ENCODE results near the gene IL17RB.

DNA sequence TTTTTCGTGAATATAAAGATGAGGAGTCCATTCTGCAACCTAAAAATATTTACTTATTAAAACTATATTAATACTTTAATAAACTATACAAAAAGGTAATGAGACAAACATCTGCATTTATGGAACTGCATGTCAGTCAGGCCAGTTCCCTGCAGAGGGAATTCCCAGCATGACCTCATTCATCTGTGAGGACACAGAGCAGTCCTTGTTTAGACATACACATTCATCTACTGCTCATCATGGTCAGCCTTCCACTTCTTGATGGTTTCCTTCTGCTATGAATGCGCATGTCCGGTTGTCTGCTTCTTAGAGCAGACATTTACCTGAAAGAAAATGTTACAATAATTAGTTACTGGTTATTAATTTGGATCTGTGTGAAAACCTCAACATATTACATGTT lies 38.9 kb downstream of the IL17RB start:
- TF ChIP-seq, protein P1, sequence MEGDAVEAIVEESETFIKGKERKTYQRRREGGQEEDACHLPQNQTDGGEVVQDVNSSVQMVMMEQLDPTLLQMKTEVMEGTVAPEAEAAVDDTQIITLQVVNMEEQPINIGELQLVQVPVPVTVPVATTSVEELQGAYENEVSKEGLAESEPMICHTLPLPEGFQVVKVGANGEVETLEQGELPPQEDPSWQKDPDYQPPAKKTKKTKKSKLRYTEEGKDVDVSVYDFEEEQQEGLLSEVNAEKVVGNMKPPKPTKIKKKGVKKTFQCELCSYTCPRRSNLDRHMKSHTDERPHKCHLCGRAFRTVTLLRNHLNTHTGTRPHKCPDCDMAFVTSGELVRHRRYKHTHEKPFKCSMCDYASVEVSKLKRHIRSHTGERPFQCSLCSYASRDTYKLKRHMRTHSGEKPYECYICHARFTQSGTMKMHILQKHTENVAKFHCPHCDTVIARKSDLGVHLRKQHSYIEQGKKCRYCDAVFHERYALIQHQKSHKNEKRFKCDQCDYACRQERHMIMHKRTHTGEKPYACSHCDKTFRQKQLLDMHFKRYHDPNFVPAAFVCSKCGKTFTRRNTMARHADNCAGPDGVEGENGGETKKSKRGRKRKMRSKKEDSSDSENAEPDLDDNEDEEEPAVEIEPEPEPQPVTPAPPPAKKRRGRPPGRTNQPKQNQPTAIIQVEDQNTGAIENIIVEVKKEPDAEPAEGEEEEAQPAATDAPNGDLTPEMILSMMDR (IDR thresholded peaks at IDR 0.05) = no peak
- TF ChIP-seq EP300 (IDR thresholded peaks at IDR 0.05) (no peak), POLR2AphosphoS5 (IDR thresholded peaks at IDR 0.05) (no peak)
